ENCODE results near the gene TRIM71. TPM values are rescaled to one million over a fixed set of nuclear protein-coding genes. Genes with fewer than 3 reads are reported as not detected.
"Not testable (repeated sequence)": the region's sequence is repeated elsewhere in the genome, so short reads cannot be mapped to it uniquely, and the experiment has no call there.

TRIM71 gene
- total and polyA plus RNA-seq, 5 donors from 2014 or later = 0.03 to 0.47 (median 0.06) TPM

GRCh38 chr3:32910954-32911353 lies 93.2 kb downstream of the TRIM71 start:
- no peak for ATAC-seq (ENCODE audit: low read depth in 2 of 2)
- no peaks in the 10 kb centered on the region for H3K27me3 ChIP-seq (ENCODE audit: control insufficient read depth, insufficient read depth, low read length)
- H3K4me1 ChIP-seq (ENCODE audit: control insufficient read depth, insufficient read depth, low read length, poor library complexity, severe bottlenecking) = peaks cover 25% of the 10 kb centered on the region
- H3K4me3 Mint-ChIP-seq = peak overlapping the region in 1 of 4 donors; percentile 28
- H3K27ac ChIP-seq (ENCODE audit: insufficient read depth, low read length, poor library complexity, severe bottlenecking) = no peak overlapping the region
- H3K36me3 Mint-ChIP-seq = peaks cover 7% of the 10 kb centered on the region
- H3K4me1 Mint-ChIP-seq = peaks cover 10 to 42% (median 25%) of the 10 kb centered on the region in 4 donors
- H3K36me3 ChIP-seq (ENCODE audit: control insufficient read depth, insufficient read depth, low read length) = no peaks in the 10 kb centered on the region
- H3K9me3 Mint-ChIP-seq = peaks cover 0 to 6% (median 4%) of the 10 kb centered on the region in 7 donors
- H3K9me3 ChIP-seq (ENCODE audit: control insufficient read depth in 2 of 2, low read length in 2 of 2) = no peaks in the 10 kb centered on the region
- H3K27me3 Mint-ChIP-seq = peaks cover 6% of the 10 kb centered on the region
- H3K4me3 ChIP-seq (ENCODE audit: low read depth, low read length) = peak overlapping the region; percentile 18
- no peak for DNase-seq
- H3K27ac Mint-ChIP-seq = peak overlapping the region in 1 of 3 donors; percentile 72

GRCh38 chr3:32912046-32912445 lies 94.2 kb downstream of the TRIM71 start:
- peak; percentile 5 to 91 (median 76) for DNase-seq
- H3K4me3 Mint-ChIP-seq = peak overlapping the region; percentile 10 to 73 (median 34)
- peak; percentile 88 to 94 for ATAC-seq (ENCODE audit: low read depth in 2 of 2)
- H3K27ac Mint-ChIP-seq = peak overlapping the region; percentile 90 to 97 (median 95)
- peaks cover under 1 to 2% of the 10 kb centered on the region in 2 experiments for H3K9me3 ChIP-seq (ENCODE audit: control insufficient read depth in 2 of 2, low read length in 2 of 2)
- peaks cover 4% of the 10 kb centered on the region for H3K27me3 Mint-ChIP-seq
- H3K9me3 Mint-ChIP-seq = peaks cover 3 to 8% (median 4%) of the 10 kb centered on the region in 7 donors
- H3K4me1 Mint-ChIP-seq = peaks cover 10 to 42% (median 25%) of the 10 kb centered on the region in 4 donors
- H3K4me3 ChIP-seq (ENCODE audit: low read depth, low read length) = no peak overlapping the region
- peaks cover 25% of the 10 kb centered on the region for H3K4me1 ChIP-seq (ENCODE audit: control insufficient read depth, insufficient read depth, low read length, poor library complexity, severe bottlenecking)
- peaks cover 12% of the 10 kb centered on the region for H3K36me3 Mint-ChIP-seq
- H3K36me3 ChIP-seq (ENCODE audit: control insufficient read depth, insufficient read depth, low read length) = no peaks in the 10 kb centered on the region
- H3K27ac ChIP-seq (ENCODE audit: insufficient read depth, low read length, poor library complexity, severe bottlenecking) = peak overlapping the region; percentile 71
- no peaks in the 10 kb centered on the region for H3K27me3 ChIP-seq (ENCODE audit: control insufficient read depth, insufficient read depth, low read length)

- Mint-ChIP-seq H3K9me3 (peaks cover 6 to 18% (median 7%) of the 10 kb centered on the region in 7 donors), H3K27me3 (no peaks in the 10 kb centered on the region), H3K4me3 (peak overlapping the region in 1 of 4 donors; percentile 47), H3K36me3 (peaks cover 13% of the 10 kb centered on the region), H3K27ac (peak overlapping the region; percentile 59 to 94 (median 76)), H3K4me1 (peaks cover 10 to 44% (median 25%) of the 10 kb centered on the region in 4 donors)
- H3K36me3 ChIP-seq (ENCODE audit: control insufficient read depth, insufficient read depth, low read length) = no peaks in the 10 kb centered on the region
- no peak for ATAC-seq (ENCODE audit: low read depth in 2 of 2)
- H3K27ac ChIP-seq (ENCODE audit: insufficient read depth, low read length, poor library complexity, severe bottlenecking) = no peak overlapping the region
- no peaks in the 10 kb centered on the region for H3K27me3 ChIP-seq (ENCODE audit: control insufficient read depth, insufficient read depth, low read length)
- H3K4me1 ChIP-seq (ENCODE audit: control insufficient read depth, insufficient read depth, low read length, poor library complexity, severe bottlenecking) = peaks cover 25% of the 10 kb centered on the region
- DNase-seq = no peak
- H3K4me3 ChIP-seq (ENCODE audit: low read depth, low read length) = no peak overlapping the region
- H3K9me3 ChIP-seq (ENCODE audit: control insufficient read depth in 2 of 2, low read length in 2 of 2) = peaks cover 4 to 6% of the 10 kb centered on the region in 2 experiments
Measured at GRCh38 chr3:32913790-32914446, 96.1 kb downstream of the TRIM71 start.

GRCh38 chr3:32919920-32920319 lies 102.1 kb downstream of the TRIM71 start:
- H3K27ac Mint-ChIP-seq = no peak overlapping the region
- H3K4me3 ChIP-seq (ENCODE audit: low read depth, low read length) = no peak overlapping the region
- peaks cover 0 to 5% (median 0%) of the 10 kb centered on the region in 4 donors for H3K4me1 Mint-ChIP-seq
- ATAC-seq (ENCODE audit: low read depth in 2 of 2) = no peak
- H3K36me3 Mint-ChIP-seq = peaks cover 6% of the 10 kb centered on the region
- H3K27me3 Mint-ChIP-seq = peaks cover 14% of the 10 kb centered on the region
- DNase-seq = no peak
- no peaks in the 10 kb centered on the region for H3K36me3 ChIP-seq (ENCODE audit: control insufficient read depth, insufficient read depth, low read length)
- peaks cover 4 to 6% of the 10 kb centered on the region in 2 experiments for H3K9me3 ChIP-seq (ENCODE audit: control insufficient read depth in 2 of 2, low read length in 2 of 2)
- no peak overlapping the region for H3K27ac ChIP-seq (ENCODE audit: insufficient read depth, low read length, poor library complexity, severe bottlenecking)
- no peak overlapping the region for H3K4me3 Mint-ChIP-seq
- no peaks in the 10 kb centered on the region for H3K27me3 ChIP-seq (ENCODE audit: control insufficient read depth, insufficient read depth, low read length)
- no peaks in the 10 kb centered on the region for H3K4me1 ChIP-seq (ENCODE audit: control insufficient read depth, insufficient read depth, low read length, poor library complexity, severe bottlenecking)
- peaks cover 2 to 20% (median 6%) of the 10 kb centered on the region in 7 donors for H3K9me3 Mint-ChIP-seq

GRCh38 chr3:32922078-32922477 lies 104.3 kb downstream of the TRIM71 start:
- Mint-ChIP-seq H3K9me3 (peaks cover 0 to 14% (median 4%) of the 10 kb centered on the region in 7 donors), H3K4me3 (no peak overlapping the region)
- H3K27ac ChIP-seq (ENCODE audit: insufficient read depth, low read length, poor library complexity, severe bottlenecking) = no peak overlapping the region

GRCh38 chr3:32930161-32930560 lies 112.4 kb downstream of the TRIM71 start:
- no peaks in the 10 kb centered on the region for H3K4me1 ChIP-seq (ENCODE audit: control insufficient read depth, insufficient read depth, low read length, poor library complexity, severe bottlenecking)
- Mint-ChIP-seq H3K27ac (no peak overlapping the region), H3K9me3 (no peaks in the 10 kb centered on the region), H3K4me1 (no peaks in the 10 kb centered on the region), H3K4me3 (no peak overlapping the region), H3K27me3 (peaks cover 24% of the 10 kb centered on the region), H3K36me3 (no peaks in the 10 kb centered on the region)
- no peak overlapping the region for H3K27ac ChIP-seq (ENCODE audit: insufficient read depth, low read length, poor library complexity, severe bottlenecking)
- no peaks in the 10 kb centered on the region for H3K36me3 ChIP-seq (ENCODE audit: control insufficient read depth, insufficient read depth, low read length)
- H3K9me3 ChIP-seq (ENCODE audit: control insufficient read depth in 2 of 2, low read length in 2 of 2) = no peaks in the 10 kb centered on the region
- H3K27me3 ChIP-seq (ENCODE audit: control insufficient read depth, insufficient read depth, low read length) = no peaks in the 10 kb centered on the region
- no peak overlapping the region for H3K4me3 ChIP-seq (ENCODE audit: low read depth, low read length)
- DNase-seq (no peak), ATAC-seq (ENCODE audit: low read depth in 2 of 2) (no peak)

More at GRCh38 chr3:32922078-32922477, 104.3 kb downstream of the TRIM71 start:
- no peak for ATAC-seq (ENCODE audit: low read depth in 2 of 2)
- no peak overlapping the region for H3K27ac Mint-ChIP-seq
- H3K4me1 Mint-ChIP-seq = peaks cover 0 to 5% (median 0%) of the 10 kb centered on the region in 4 donors
- Histone ChIP-seq H3K4me1 (ENCODE audit: control insufficient read depth, insufficient read depth, low read length, poor library complexity, severe bottlenecking) (no peaks in the 10 kb centered on the region), H3K27me3 (ENCODE audit: control insufficient read depth, insufficient read depth, low read length) (no peaks in the 10 kb centered on the region), H3K36me3 (ENCODE audit: control insufficient read depth, insufficient read depth, low read length) (no peaks in the 10 kb centered on the region), H3K4me3 (ENCODE audit: low read depth, low read length) (no peak overlapping the region), H3K9me3 (ENCODE audit: control insufficient read depth in 2 of 2, low read length in 2 of 2) (peaks cover 2 to 6% of the 10 kb centered on the region in 2 experiments)
- H3K27me3 Mint-ChIP-seq = peaks cover 21% of the 10 kb centered on the region
- no peak for DNase-seq
- H3K36me3 Mint-ChIP-seq = peaks cover under 1% of the 10 kb centered on the region

GRCh38 chr3:32931273-32931672 lies 113.5 kb downstream of the TRIM71 start:
- H3K9me3 Mint-ChIP-seq; ATAC-seq (ENCODE audit: low read depth in 2 of 2); H3K9me3 ChIP-seq (ENCODE audit: control insufficient read depth in 2 of 2, low read length in 2 of 2); H3K36me3 ChIP-seq (ENCODE audit: control insufficient read depth, insufficient read depth, low read length); H3K4me1 ChIP-seq (ENCODE audit: control insufficient read depth, insufficient read depth, low read length, poor library complexity, severe bottlenecking); H3K27ac Mint-ChIP-seq; H3K27ac ChIP-seq (ENCODE audit: insufficient read depth, low read length, poor library complexity, severe bottlenecking); H3K27me3 ChIP-seq (ENCODE audit: control insufficient read depth, insufficient read depth, low read length); DNase-seq; H3K36me3 Mint-ChIP-seq; H3K4me1 Mint-ChIP-seq; H3K4me3 Mint-ChIP-seq; H3K4me3 ChIP-seq (ENCODE audit: low read depth, low read length): not testable (repeated sequence)
- H3K27me3 Mint-ChIP-seq = peaks cover 22% of the 10 kb centered on the region
